Natural killer cell (primary cell): ENCODE results near the gene QRFP. TPM values are rescaled to one million over a fixed set of nuclear protein-coding genes. Genes with fewer than 3 reads are reported as not detected.

Experiments used
- ATAC-seq, 3 donors: fragments of 150-1000 bp in 2 of 3; fragments of 200-7000 bp in 1 of 3; cut with Tn5 transposase; 1 replicate in 1 of 3; 2 replicates in 2 of 3; pipeline ENCODE4 v1.10.0; 2021; ENCODE audit warnings: mild to moderate bottlenecking in 2 of 3, moderate library complexity in 2 of 3
- DNase-seq, 2 donors: peaks; one replicate each; pipeline versions ENCODE4 v3.0.0 to v3.0.0-alpha.2; 2013 to 2021; ENCODE audit warnings: mixed read lengths in 1 of 2
- H3K27ac ChIP-seq: one replicate; pipeline ENCODE4 v1.5.1; 2013; ENCODE audit warnings: mild to moderate bottlenecking, low read length
- H3K27me3 ChIP-seq: one replicate; pipeline ENCODE4 v1.6.1; 2013; ENCODE audit warnings: low read length; ENCODE audit not compliant: control insufficient read depth, insufficient read depth
- H3K36me3 ChIP-seq: one replicate; pipeline ENCODE4 v1.6.1; 2013; ENCODE audit warnings: low read length; ENCODE audit not compliant: control insufficient read depth, insufficient read depth
- H3K4me1 ChIP-seq: one replicate; pipeline ENCODE4 v1.6.1; 2013; ENCODE audit warnings: low read length; ENCODE audit not compliant: control insufficient read depth, insufficient read depth
- H3K4me3 ChIP-seq: one replicate; pipeline ENCODE4 v1.5.1; 2013; ENCODE audit warnings: low read length
- H3K9me3 ChIP-seq: one replicate; pipeline ENCODE4 v1.6.1; 2013; ENCODE audit warnings: low read length; ENCODE audit not compliant: control insufficient read depth, insufficient read depth
- H3K27ac Mint-ChIP-seq, 2 donors: one replicate each; pipeline ENCODE4 v1.8.0; 2022; ENCODE audit warnings: mild to moderate bottlenecking in 2 of 2, mixed read lengths in 2 of 2, moderate library complexity in 1 of 2
- H3K27me3 Mint-ChIP-seq, 2 donors: one replicate each; pipeline ENCODE4 v1.8.0; 2022; ENCODE audit warnings: low read depth in 2 of 2, mixed read lengths in 2 of 2
- H3K36me3 Mint-ChIP-seq: one replicate; pipeline ENCODE4 v1.8.0; 2022; ENCODE audit warnings: mixed read lengths
- H3K4me1 Mint-ChIP-seq, 2 donors: one replicate each; pipeline ENCODE4 v1.8.0; 2022; ENCODE audit warnings: mixed read lengths in 2 of 2
- H3K4me3 Mint-ChIP-seq: one replicate; pipeline ENCODE4 v1.8.0; 2022; ENCODE audit warnings: mild to moderate bottlenecking, moderate library complexity, mixed read lengths
- H3K9me3 Mint-ChIP-seq, 2 donors: one replicate each; pipeline ENCODE4 v1.8.0; 2022; ENCODE audit warnings: mixed read lengths in 2 of 2
- CTCF ChIP-seq: fragments of 200-600 bp; IDR thresholded peaks from one replicate; pipeline ENCODE4 v1.8.0; 2022; ENCODE audit warnings: antibody characterized with exemption
- WGBS: methylation state at CpG from one replicate; pipeline ENCODE4 v1.1.7; 2013; ENCODE audit warnings: missing lambda C conversion rate; ENCODE audit not compliant: insufficient coverage; 5-methylcytosine and 5-hydroxymethylcytosine counted together
- intact Hi-C: fragments of 100-400 bp; cut with micrococcal nuclease; formaldehyde crosslinking; loops from one replicate; pipeline ENCODE4 v1.14.2; 2022
- total RNA-seq, 4 donors: library from RNA; stranded (reverse); fragments of 120-200 nt in 1 of 4; gene quantifications; one replicate each; pipeline versions ENCODE4 v1.2.3 to v1.2.4, GENCODE V29; 2013 to 2022

QRFP gene
- total RNA-seq, 3 donors from 2014 or later (not counting 1 experiment from before 2014, with no cell fraction given), result not detected

DNA sequence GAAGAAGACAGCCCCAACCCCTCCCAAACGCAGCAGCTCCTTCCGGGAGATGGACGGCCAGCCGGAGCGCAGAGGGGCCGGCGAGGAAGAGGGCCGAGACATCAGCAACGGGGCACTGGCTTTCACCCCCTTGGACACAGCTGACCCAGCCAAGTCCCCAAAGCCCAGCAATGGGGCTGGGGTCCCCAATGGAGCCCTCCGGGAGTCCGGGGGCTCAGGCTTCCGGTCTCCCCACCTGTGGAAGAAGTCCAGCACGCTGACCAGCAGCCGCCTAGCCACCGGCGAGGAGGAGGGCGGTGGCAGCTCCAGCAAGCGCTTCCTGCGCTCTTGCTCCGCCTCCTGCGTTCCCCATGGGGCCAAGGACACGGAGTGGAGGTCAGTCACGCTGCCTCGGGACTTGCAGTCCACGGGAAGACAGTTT lies 12.5 kb downstream of the QRFP start:
- Histone ChIP-seq H3K4me3 (no peak overlapping the region), H3K4me1 (no peaks in the 10 kb centered on the region), H3K27ac (no peak overlapping the region), H3K36me3 (peaks cover 73% of the 10 kb centered on the region), H3K9me3 (no peaks in the 10 kb centered on the region), H3K27me3 (no peaks in the 10 kb centered on the region)
- intact Hi-C loops, result no loop called here
- Mint-ChIP-seq H3K36me3 (peaks cover 7% of the 10 kb centered on the region), H3K4me1 (no peaks in the 10 kb centered on the region), H3K4me3 (no peak overlapping the region), H3K27ac (no peak overlapping the region), H3K9me3 (no peaks in the 10 kb centered on the region), H3K27me3 (no peaks in the 10 kb centered on the region)
- no peak for ATAC-seq
- no peak for DNase-seq
- no peak for TF ChIP-seq CTCF
- 98% methylated on average over 25 of the region's 25 CpGs for WGBS

DNA sequence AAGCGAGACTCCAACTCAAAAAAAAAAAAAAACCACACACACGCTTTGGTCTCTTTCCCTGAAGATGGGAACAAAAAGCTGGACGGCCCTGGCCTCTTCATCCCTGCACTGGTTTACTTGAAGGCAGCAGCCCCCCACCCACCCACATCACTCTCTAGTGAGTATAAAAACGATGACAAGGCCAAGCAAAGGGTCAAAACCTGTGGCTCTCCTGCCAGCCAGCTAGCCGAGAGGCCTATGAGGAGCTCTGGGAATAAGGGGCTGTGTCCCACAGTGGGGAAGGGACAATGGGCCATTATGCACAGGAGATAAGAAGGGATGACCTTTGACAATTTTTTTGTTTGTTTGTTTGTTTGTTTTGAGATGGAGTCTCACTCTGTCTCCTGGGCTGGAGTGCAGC lies 13.1 kb downstream of the QRFP start:
- Histone ChIP-seq H3K36me3 (peaks cover 73% of the 10 kb centered on the region), H3K9me3 (no peaks in the 10 kb centered on the region), H3K4me3 (no peak overlapping the region), H3K27me3 (no peaks in the 10 kb centered on the region), H3K4me1 (no peaks in the 10 kb centered on the region), H3K27ac (no peak overlapping the region)
- peaks cover 7% of the 10 kb centered on the region for H3K36me3 Mint-ChIP-seq
- ATAC-seq (no peak), DNase-seq (no peak)
- intact Hi-C loops, result no loop called here
- 95% methylated on average over 5 of the region's 5 CpGs for WGBS
- TF ChIP-seq CTCF, result no peak
- H3K4me1 Mint-ChIP-seq, result no peaks in the 10 kb centered on the region
- H3K4me3 Mint-ChIP-seq, result no peak overlapping the region
- no peaks in the 10 kb centered on the region for H3K9me3 Mint-ChIP-seq
- H3K27ac Mint-ChIP-seq, result no peak overlapping the region
- H3K27me3 Mint-ChIP-seq, result no peaks in the 10 kb centered on the region

DNA sequence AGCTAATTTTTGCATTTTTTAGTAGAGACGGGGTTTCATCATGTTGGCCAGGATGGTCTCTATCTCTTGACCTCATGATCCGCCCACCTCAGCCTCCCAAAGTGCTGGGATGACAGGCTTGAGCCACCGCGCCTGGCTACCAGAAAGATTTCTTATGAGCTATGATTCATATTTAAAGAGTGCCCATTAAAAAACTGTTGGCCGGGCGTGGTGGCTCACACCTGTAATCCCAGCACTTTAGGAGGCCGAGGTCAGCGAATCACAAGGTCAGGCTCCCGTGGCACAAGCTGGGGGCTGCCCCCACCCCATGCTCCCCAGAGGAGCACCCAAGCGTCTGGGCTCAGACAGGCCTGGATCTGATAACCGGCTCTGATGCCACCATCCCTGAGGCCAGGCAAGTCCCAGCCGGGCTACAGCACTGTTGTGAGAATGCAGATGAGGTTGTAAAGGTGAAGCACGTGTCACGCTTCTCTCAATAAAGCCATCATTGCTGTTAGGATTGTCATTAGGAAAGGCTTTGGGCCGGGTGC lies 13.9 kb downstream of the QRFP start:
- Histone ChIP-seq H3K9me3 (no peaks in the 10 kb centered on the region), H3K36me3 (peaks cover 74% of the 10 kb centered on the region), H3K27me3 (no peaks in the 10 kb centered on the region), H3K4me3 (no peak overlapping the region), H3K4me1 (no peaks in the 10 kb centered on the region), H3K27ac (no peak overlapping the region)
- Mint-ChIP-seq H3K27ac (no peak overlapping the region), H3K27me3 (no peaks in the 10 kb centered on the region), H3K9me3 (no peaks in the 10 kb centered on the region), H3K4me3 (no peak overlapping the region), H3K4me1 (no peaks in the 10 kb centered on the region), H3K36me3 (peaks cover 7% of the 10 kb centered on the region)
- TF ChIP-seq CTCF, result no peak
- DNase-seq (no peak), ATAC-seq (no peak)
- 97% methylated on average over 15 of the region's 15 CpGs for WGBS
- intact Hi-C loops, result no loop called here

DNA sequence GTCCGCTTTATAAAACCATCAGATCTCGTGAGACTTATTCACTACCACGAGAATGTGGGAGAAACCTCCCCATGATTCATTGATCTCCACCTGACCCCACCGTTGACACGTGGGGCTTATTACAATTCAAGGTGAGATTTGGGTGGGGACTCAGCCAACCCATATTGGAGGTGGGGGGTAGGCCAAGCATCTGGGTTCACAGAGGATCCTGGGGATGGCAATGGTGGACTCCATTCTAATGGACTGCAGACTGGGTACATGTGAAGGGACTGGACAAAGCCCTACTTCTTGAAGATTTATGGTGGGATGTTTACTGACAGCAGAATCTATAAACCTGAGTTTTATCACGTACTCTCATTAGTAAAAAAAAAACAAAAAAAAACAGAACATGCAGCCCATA lies 15.1 kb downstream of the QRFP start:
- intact Hi-C loops, result no loop called here

More for the DNA sequence above, 15.1 kb downstream of the QRFP start:
- H3K4me1 Mint-ChIP-seq, result no peaks in the 10 kb centered on the region
- no peak overlapping the region for H3K27ac Mint-ChIP-seq
- Histone ChIP-seq H3K27ac (no peak overlapping the region), H3K27me3 (no peaks in the 10 kb centered on the region), H3K36me3 (peaks cover 66% of the 10 kb centered on the region), H3K9me3 (no peaks in the 10 kb centered on the region), H3K4me1 (no peaks in the 10 kb centered on the region), H3K4me3 (no peak overlapping the region)
- H3K4me3 Mint-ChIP-seq, result no peak overlapping the region
- no peak for ATAC-seq
- no peaks in the 10 kb centered on the region for H3K36me3 Mint-ChIP-seq
- DNase-seq, result no peak
- no peak for TF ChIP-seq CTCF
- no peaks in the 10 kb centered on the region for H3K27me3 Mint-ChIP-seq
- no peaks in the 10 kb centered on the region for H3K9me3 Mint-ChIP-seq
- WGBS, result 100% methylated on average over 3 of the region's 6 CpGs
